ENCODE measurements around the gene TBCD.

TBCD gene

GRCh38 chr17:82871056-82871775 lies 119.4 kb downstream of the TBCD start:
- no peak for DNase-seq (ENCODE audit: low read depth in 2 of 2)

- DNase-seq (ENCODE audit: low read depth in 2 of 2) = no peak
Observed at GRCh38 chr17:82871776-82872561, 120.1 kb downstream of the TBCD start.

- DNase-seq (ENCODE audit: low read depth in 2 of 2) = no peak
Observed at GRCh38 chr17:82872591-82873520, 121.0 kb downstream of the TBCD start.

GRCh38 chr17:82873521-82873920 lies 121.7 kb downstream of the TBCD start:
- DNase-seq (ENCODE audit: low read depth in 2 of 2) = no peak

- no peak for DNase-seq (ENCODE audit: low read depth in 2 of 2)
Observed at GRCh38 chr17:82874011-82874835, 122.4 kb downstream of the TBCD start.

GRCh38 chr17:82875407-82875856 lies 123.6 kb downstream of the TBCD start:
- DNase-seq (ENCODE audit: low read depth in 2 of 2) = no peak

GRCh38 chr17:82876149-82876548 lies 124.3 kb downstream of the TBCD start:
- DNase-seq (ENCODE audit: low read depth in 2 of 2) = no peak

GRCh38 chr17:82876602-82877379 lies 124.9 kb downstream of the TBCD start:
- no peak for DNase-seq (ENCODE audit: low read depth in 2 of 2)

- DNase-seq (ENCODE audit: low read depth in 2 of 2) = no peak
Observed at GRCh38 chr17:82878527-82878926, 126.7 kb downstream of the TBCD start.

GRCh38 chr17:82879241-82879640 lies 127.4 kb downstream of the TBCD start:
- no peak for DNase-seq (ENCODE audit: low read depth in 2 of 2)

GRCh38 chr17:82880620-82881323 lies 128.9 kb downstream of the TBCD start:
- DNase-seq (ENCODE audit: low read depth in 2 of 2) = no peak

GRCh38 chr17:82881324-82881823 lies 129.5 kb downstream of the TBCD start:
- no peak for DNase-seq (ENCODE audit: low read depth in 2 of 2)

- no peak for DNase-seq (ENCODE audit: low read depth in 2 of 2)
Observed at GRCh38 chr17:82881900-82882714, 130.2 kb downstream of the TBCD start.

GRCh38 chr17:82882715-82883418 lies 131.0 kb downstream of the TBCD start:
- DNase-seq (ENCODE audit: low read depth in 2 of 2) = peak; percentile 51 to 69

GRCh38 chr17:82883419-82884031 lies 131.7 kb downstream of the TBCD start:
- DNase-seq (ENCODE audit: low read depth in 2 of 2) = no peak

- DNase-seq (ENCODE audit: low read depth in 2 of 2) = no peak
Observed at GRCh38 chr17:82884341-82884969, 132.6 kb downstream of the TBCD start.

GRCh38 chr17:82884970-82885353 lies 133.1 kb downstream of the TBCD start:
- peak in 1 of 2 donors; percentile 24 for DNase-seq (ENCODE audit: low read depth in 2 of 2)
